Measurements from ENCODE around the gene ACTL7A.

DNA sequence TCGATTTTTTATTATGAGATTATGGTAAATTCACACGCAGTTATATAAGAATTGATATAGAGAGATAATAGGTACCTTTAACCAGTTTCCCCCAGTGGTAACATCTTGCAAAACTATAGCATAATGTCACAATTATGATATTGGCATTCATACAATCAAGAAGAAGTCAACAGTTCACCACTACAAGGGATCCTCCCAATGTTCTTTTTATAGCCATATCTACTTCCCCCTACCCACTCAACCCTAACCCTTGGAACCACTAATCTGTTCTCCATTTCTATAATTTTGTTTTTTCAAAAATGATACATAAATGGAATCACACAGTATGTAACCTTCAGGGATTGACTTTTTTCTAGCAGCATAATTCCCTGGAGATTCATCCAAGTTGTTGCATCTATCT is 16.1 kb upstream of the ACTL7A start:
- TF ChIP-seq, protein P1, sequence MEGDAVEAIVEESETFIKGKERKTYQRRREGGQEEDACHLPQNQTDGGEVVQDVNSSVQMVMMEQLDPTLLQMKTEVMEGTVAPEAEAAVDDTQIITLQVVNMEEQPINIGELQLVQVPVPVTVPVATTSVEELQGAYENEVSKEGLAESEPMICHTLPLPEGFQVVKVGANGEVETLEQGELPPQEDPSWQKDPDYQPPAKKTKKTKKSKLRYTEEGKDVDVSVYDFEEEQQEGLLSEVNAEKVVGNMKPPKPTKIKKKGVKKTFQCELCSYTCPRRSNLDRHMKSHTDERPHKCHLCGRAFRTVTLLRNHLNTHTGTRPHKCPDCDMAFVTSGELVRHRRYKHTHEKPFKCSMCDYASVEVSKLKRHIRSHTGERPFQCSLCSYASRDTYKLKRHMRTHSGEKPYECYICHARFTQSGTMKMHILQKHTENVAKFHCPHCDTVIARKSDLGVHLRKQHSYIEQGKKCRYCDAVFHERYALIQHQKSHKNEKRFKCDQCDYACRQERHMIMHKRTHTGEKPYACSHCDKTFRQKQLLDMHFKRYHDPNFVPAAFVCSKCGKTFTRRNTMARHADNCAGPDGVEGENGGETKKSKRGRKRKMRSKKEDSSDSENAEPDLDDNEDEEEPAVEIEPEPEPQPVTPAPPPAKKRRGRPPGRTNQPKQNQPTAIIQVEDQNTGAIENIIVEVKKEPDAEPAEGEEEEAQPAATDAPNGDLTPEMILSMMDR (IDR thresholded peaks at IDR 0.05; ENCODE audit: low read depth, low read length): no peak
- TF ChIP-seq, protein P2, sequence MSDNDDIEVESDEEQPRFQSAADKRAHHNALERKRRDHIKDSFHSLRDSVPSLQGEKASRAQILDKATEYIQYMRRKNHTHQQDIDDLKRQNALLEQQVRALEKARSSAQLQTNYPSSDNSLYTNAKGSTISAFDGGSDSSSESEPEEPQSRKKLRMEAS (IDR thresholded peaks at IDR 0.05; ENCODE audit: low read depth, low read length): no peak

Data from NB4 (cell line).